ENCODE measurements around the gene RFTN1.

Gene RFTN1

GRCh38 chr3:16430717-16431630 is 82.5 kb downstream of the RFTN1 start:
- H3K9me3 Mint-ChIP-seq, result no peaks in the 10 kb centered on the region
- H3K4me3 Mint-ChIP-seq, result no peak overlapping the region
- H3K27me3 Mint-ChIP-seq, result no peaks in the 10 kb centered on the region
- H3K27ac Mint-ChIP-seq, result no peak overlapping the region
- peaks cover 9% of the 10 kb centered on the region for H3K4me1 Mint-ChIP-seq
- peaks cover 31% of the 10 kb centered on the region for H3K36me3 Mint-ChIP-seq

GRCh38 chr3:16429086-16429485 is 84.4 kb downstream of the RFTN1 start:
- H3K9me3 Mint-ChIP-seq, result no peaks in the 10 kb centered on the region
- peak overlapping the region; percentile 2 for H3K27ac Mint-ChIP-seq
- peaks cover 20% of the 10 kb centered on the region for H3K4me1 Mint-ChIP-seq
- H3K36me3 Mint-ChIP-seq, result peaks cover 34% of the 10 kb centered on the region
- no peaks in the 10 kb centered on the region for H3K27me3 Mint-ChIP-seq
- H3K4me3 Mint-ChIP-seq, result no peak overlapping the region

GRCh38 chr3:16428612-16429011 is 84.9 kb downstream of the RFTN1 start:
- H3K36me3 Mint-ChIP-seq, result peaks cover 34% of the 10 kb centered on the region
- no peaks in the 10 kb centered on the region for H3K27me3 Mint-ChIP-seq
- no peaks in the 10 kb centered on the region for H3K9me3 Mint-ChIP-seq
- peaks cover 20% of the 10 kb centered on the region for H3K4me1 Mint-ChIP-seq
- H3K4me3 Mint-ChIP-seq, result no peak overlapping the region
- H3K27ac Mint-ChIP-seq, result no peak overlapping the region

GRCh38 chr3:16427103-16427965 is 86.2 kb downstream of the RFTN1 start:
- peaks cover 27% of the 10 kb centered on the region for H3K36me3 Mint-ChIP-seq
- no peak overlapping the region for H3K4me3 Mint-ChIP-seq
- no peaks in the 10 kb centered on the region for H3K9me3 Mint-ChIP-seq
- H3K27ac Mint-ChIP-seq, result no peak overlapping the region
- H3K4me1 Mint-ChIP-seq, result peaks cover 20% of the 10 kb centered on the region
- H3K27me3 Mint-ChIP-seq, result no peaks in the 10 kb centered on the region

- H3K4me3 Mint-ChIP-seq, result no peak overlapping the region
- H3K36me3 Mint-ChIP-seq, result peaks cover 23% of the 10 kb centered on the region
- H3K4me1 Mint-ChIP-seq, result peaks cover 25% of the 10 kb centered on the region
- H3K9me3 Mint-ChIP-seq, result no peaks in the 10 kb centered on the region
- H3K27me3 Mint-ChIP-seq, result no peaks in the 10 kb centered on the region
- no peak overlapping the region for H3K27ac Mint-ChIP-seq
Observed at GRCh38 chr3:16426665-16427064, 86.8 kb downstream of the RFTN1 start.

- H3K36me3 Mint-ChIP-seq, result peaks cover 20% of the 10 kb centered on the region
- H3K9me3 Mint-ChIP-seq, result no peaks in the 10 kb centered on the region
- peaks cover 26% of the 10 kb centered on the region for H3K4me1 Mint-ChIP-seq
- H3K27me3 Mint-ChIP-seq, result no peaks in the 10 kb centered on the region
- no peak overlapping the region for H3K27ac Mint-ChIP-seq
- no peak overlapping the region for H3K4me3 Mint-ChIP-seq
Observed at GRCh38 chr3:16426029-16426400, 87.5 kb downstream of the RFTN1 start.

GRCh38 chr3:16425398-16426028 is 88.0 kb downstream of the RFTN1 start:
- Mint-ChIP-seq H3K4me1 (peaks cover 25% of the 10 kb centered on the region), H3K4me3 (no peak overlapping the region), H3K27me3 (no peaks in the 10 kb centered on the region), H3K27ac (no peak overlapping the region), H3K36me3 (peaks cover 19% of the 10 kb centered on the region), H3K9me3 (no peaks in the 10 kb centered on the region)

GRCh38 chr3:16423947-16424673 is 89.4 kb downstream of the RFTN1 start:
- no peak overlapping the region for H3K27ac Mint-ChIP-seq
- no peaks in the 10 kb centered on the region for H3K9me3 Mint-ChIP-seq
- peaks cover 27% of the 10 kb centered on the region for H3K4me1 Mint-ChIP-seq

GRCh38 chr3:16423298-16423697 is 90.2 kb downstream of the RFTN1 start:
- H3K9me3 Mint-ChIP-seq, result no peaks in the 10 kb centered on the region
- H3K27me3 Mint-ChIP-seq, result no peaks in the 10 kb centered on the region
- no peak overlapping the region for H3K27ac Mint-ChIP-seq
- peaks cover 34% of the 10 kb centered on the region for H3K4me1 Mint-ChIP-seq
- H3K4me3 Mint-ChIP-seq, result no peak overlapping the region
- peaks cover 16% of the 10 kb centered on the region for H3K36me3 Mint-ChIP-seq

More at GRCh38 chr3:16423947-16424673, 89.4 kb downstream of the RFTN1 start:
- no peaks in the 10 kb centered on the region for H3K27me3 Mint-ChIP-seq
- H3K36me3 Mint-ChIP-seq, result peaks cover 14% of the 10 kb centered on the region
- no peak overlapping the region for H3K4me3 Mint-ChIP-seq

GRCh38 chr3:16419640-16420241 is 93.8 kb downstream of the RFTN1 start:
- peaks cover 47% of the 10 kb centered on the region for H3K4me1 Mint-ChIP-seq
- H3K9me3 Mint-ChIP-seq, result no peaks in the 10 kb centered on the region
- H3K36me3 Mint-ChIP-seq, result peaks cover 9% of the 10 kb centered on the region
- no peak overlapping the region for H3K27ac Mint-ChIP-seq
- H3K4me3 Mint-ChIP-seq, result no peak overlapping the region
- H3K27me3 Mint-ChIP-seq, result no peaks in the 10 kb centered on the region

GRCh38 chr3:16417945-16418739 is 95.4 kb downstream of the RFTN1 start:
- Mint-ChIP-seq H3K4me1 (peaks cover 61% of the 10 kb centered on the region), H3K27ac (no peak overlapping the region), H3K9me3 (no peaks in the 10 kb centered on the region), H3K36me3 (peaks cover 9% of the 10 kb centered on the region), H3K4me3 (no peak overlapping the region), H3K27me3 (no peaks in the 10 kb centered on the region)

GRCh38 chr3:16415911-16416476 is 97.5 kb downstream of the RFTN1 start:
- Mint-ChIP-seq H3K36me3 (peaks cover 8% of the 10 kb centered on the region), H3K4me1 (peaks cover 72% of the 10 kb centered on the region), H3K9me3 (no peaks in the 10 kb centered on the region), H3K27ac (no peak overlapping the region), H3K4me3 (no peak overlapping the region), H3K27me3 (no peaks in the 10 kb centered on the region)

- no peak overlapping the region for H3K4me3 Mint-ChIP-seq
- no peaks in the 10 kb centered on the region for H3K9me3 Mint-ChIP-seq
- no peak overlapping the region for H3K27ac Mint-ChIP-seq
- H3K27me3 Mint-ChIP-seq, result no peaks in the 10 kb centered on the region
- peaks cover 4% of the 10 kb centered on the region for H3K36me3 Mint-ChIP-seq
- H3K4me1 Mint-ChIP-seq, result peaks cover 59% of the 10 kb centered on the region
Observed at GRCh38 chr3:16413321-16413720, 100.2 kb downstream of the RFTN1 start.

Data from activated naive CD4-positive, alpha-beta T cell treated with anti-CD3 and anti-CD28 coated beads, Interleukin-2, amount 50 U/mL, for 24 hours (primary cell).